Hepatic stellate cell (primary cell): ENCODE measurements around the gene GAK.
"Not testable (repeated sequence)": the region's sequence is repeated elsewhere in the genome, so short reads cannot be mapped to it uniquely, and the experiment has no call there.

Experiments
- DNase-seq: peaks from one replicate; pipeline ENCODE4 v3.0.0; 2011; ENCODE audit warnings: low spot score

The GAK gene

DNA sequence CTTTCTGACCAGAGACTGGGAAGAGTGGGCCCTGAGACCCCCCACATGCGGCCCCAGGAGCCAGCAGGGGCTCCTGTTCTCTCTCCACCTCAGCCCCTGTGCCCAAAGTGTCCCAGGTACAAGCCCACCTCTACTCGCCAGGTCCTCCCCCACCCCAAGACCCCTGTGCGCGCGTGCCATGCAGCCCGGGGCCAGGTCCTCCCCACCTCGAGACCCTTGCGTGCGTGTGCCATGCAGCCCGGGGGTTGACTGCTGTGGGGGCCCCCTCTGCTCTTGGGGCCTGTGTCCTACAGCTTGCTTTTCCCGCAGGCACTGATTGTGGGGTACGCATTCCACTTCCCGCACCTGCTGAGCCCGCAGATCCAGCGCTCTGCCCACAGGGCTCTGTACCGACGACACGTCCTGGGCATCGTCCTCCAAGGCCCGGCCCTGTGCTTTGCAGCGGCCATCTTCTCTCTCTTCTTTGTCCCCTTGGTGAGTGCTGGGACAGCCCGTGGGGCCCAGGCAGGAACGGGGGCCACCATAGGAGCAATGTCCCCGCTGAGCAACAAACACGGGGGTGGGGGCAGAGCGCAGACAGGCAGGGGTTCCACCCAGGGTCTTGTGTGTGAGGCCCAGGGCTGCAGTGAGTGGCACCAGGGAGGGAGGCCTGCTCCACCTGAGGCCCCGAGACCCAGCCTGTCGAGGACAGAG lies 20.9 kb upstream of the GAK start:
- DNase-seq: no peak

GRCh38 chr4:951594-952468 lies 19.7 kb upstream of the GAK start:
- no peak for DNase-seq

DNA sequence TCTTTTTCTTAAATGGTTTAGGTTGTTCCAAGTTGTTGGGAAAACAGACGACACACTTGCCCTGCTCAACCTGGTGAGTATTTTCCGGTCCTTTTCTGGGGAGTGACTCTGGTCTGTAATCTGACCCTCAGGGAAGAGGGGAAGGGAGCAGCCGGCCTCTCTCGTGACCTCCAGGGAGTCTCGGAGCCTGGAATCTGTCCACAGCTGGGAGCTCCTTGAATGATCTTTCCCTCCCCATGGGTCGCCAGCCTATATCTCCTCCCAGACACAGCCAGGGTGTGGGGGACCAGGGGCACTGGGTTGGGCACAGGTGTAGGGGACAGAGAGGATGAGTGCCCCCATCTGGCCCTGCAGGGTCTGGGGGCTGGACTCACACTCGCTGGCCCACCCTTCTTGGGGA lies 19.1 kb upstream of the GAK start:
- no peak for DNase-seq

DNA sequence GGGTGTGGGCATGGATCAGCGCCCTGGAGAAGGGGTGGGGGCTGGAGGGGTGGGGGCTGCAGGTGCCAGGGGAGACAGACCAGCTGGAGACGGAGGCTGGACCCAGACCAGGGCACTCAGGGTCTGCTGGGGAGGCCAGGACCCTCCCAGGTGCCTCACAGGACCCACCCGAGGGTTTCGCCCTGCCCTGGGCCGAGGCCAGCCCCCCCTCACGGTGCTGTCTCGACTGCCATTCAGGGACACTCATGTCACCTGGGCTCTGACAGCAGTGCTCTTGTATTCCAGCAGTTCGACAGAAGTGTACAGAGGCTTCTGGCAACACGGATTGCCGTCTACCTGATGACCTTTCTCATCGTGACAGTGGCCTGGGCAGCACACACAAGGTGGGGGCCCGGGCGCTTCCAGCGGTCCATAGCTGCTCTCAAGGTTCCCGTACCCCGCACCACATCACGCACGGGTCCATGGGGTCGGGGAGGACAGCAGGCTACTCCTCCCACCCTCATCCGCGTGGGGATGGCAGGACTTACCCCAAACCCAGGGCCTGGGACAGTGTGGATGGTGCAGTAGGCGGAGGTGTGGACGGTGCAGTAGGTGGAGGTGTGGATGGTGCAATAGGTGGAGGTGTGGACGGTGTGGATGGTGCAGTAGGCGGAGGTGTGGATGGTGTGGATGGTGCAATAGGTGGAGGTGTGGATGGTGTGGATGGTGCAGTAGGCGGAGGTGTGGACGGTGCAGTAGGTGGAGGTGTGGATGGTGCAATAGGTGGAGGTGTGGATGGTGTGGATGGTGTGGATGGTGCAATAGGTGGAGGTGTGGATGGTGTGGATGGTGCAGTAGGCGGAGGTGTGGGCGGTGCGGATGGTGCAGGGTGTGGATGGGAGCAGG lies 18.3 kb upstream of the GAK start:
- DNase-seq: no peak

- no peak for DNase-seq
Measured at GRCh38 chr4:949656-950055, 17.5 kb upstream of the GAK start.

DNA sequence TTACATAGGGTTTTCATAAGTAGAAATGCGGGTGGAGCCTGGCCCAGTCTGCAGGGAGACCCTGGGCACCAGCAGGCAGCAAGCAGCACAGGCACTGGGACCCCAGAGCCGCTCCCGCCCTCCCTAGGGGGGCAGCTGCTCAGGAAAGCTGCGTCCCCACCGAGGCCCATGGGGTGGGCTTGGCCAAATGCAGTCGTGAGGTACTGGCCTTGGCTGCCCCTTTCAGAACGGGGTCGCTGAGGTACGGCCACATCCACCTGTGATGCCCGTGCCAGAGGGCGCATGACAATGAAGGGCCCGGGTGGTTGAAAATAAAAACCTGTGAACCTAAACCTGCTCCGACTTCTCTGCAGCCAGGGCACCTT lies 16.8 kb upstream of the GAK start:
- no peak for DNase-seq

DNA sequence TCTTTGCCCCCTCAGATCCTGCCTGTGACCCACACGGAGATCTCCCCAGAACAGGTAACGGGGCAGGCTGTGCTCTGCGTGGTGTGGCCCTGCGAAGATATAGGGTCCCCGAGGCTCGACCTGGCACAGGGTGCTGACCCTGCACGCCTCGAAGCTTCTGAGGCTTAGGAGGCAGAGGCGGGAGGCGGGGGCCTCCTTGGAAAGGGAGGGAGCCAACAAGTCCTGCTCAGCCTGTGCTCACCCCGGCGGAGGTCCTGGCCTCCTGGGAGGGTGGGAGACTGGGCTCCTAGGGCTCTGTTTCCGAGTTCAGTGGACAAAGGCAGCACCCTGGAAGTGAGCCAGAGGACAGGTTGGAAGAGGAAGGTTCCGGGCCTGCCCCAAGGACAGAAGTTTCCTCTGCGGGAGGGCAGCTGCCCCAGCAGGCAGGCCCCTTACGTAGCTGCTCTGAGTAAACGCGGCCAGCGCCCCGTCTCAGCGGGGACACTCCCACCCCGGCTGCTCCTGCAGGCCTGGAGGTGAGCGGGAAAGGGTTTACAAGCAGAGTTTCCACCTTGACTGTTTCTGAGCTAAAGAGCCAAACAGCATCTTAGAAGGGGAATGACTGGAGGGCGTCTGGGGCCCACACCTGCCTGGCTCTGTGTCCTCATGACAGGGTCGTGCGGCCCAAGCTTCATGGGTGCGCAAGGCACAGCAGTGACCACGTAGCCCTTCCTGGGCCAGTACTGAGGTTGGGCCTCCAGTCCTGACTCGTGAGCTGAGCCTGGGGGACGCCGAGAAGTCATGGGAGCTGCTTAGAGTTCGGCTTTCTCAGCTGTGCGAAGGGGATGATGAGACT lies 16.2 kb upstream of the GAK start:
- no peak for DNase-seq

DNA sequence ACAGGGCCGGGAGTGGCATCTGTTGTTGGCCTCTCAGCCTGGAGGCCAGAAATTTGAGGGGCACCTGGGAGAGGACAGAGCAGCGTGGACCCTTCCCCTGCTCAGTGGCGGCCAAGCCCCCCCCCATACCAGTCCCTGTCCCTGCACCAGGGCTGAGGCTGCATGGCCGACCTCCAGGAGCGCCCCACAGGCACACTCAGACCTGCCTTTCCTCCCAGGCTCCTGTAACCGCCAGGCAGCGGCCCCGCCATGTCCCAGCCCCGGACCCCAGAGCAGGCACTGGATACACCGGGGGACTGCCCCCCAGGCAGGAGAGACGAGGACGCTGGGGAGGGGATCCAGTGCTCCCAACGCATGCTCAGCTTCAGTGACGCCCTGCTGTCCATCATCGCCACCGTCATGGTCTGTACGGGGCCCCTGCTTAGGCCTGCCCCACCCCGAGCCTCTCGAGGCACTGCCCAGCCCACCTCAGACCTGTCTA lies 15.4 kb upstream of the GAK start:
- DNase-seq: no peak

- DNase-seq: no peak
Measured at GRCh38 chr4:946517-947471, 14.7 kb upstream of the GAK start.

GRCh38 chr4:946103-946450 lies 14.0 kb upstream of the GAK start:
- no peak for DNase-seq

DNA sequence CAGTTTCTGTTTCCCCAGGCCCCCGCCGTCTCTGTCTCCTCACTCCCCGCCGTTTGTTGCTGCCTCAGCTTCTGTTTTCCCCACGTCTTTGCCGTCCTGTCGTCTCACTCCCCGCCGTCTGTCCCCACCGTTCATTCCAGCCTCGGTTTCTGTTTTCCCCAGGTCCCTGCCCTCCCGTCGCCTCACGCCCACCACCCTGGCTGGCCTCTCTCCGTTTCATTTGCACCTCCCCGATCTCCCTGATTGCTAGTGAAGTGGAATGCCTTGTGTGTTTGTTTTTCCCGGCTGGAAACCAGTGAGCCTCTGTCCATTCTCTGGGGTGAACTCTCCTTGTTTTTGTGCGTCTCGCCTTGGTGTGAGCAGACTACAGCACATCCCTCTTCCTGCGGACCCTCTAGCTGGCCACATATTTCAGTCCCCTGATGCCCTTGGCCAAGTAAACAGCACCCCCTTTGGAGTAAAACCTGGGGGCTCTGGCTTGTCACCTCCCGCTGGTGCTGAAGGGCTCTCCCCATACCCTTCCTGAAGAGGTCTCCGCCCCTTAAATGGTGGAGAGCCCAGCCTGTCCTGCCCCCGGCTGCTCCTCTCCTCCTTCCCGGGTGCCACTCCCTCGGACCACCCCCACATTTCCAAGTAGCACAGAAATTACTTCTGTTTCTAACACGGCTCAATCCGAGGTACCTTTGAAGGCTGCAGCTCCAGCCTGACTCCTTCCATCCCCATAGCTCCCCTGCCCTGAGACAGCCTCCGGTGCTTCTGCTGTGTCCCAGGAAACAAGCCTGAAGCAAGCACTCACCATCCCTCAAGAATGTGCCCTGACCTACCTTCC lies 13.4 kb upstream of the GAK start:
- no peak for DNase-seq

DNA sequence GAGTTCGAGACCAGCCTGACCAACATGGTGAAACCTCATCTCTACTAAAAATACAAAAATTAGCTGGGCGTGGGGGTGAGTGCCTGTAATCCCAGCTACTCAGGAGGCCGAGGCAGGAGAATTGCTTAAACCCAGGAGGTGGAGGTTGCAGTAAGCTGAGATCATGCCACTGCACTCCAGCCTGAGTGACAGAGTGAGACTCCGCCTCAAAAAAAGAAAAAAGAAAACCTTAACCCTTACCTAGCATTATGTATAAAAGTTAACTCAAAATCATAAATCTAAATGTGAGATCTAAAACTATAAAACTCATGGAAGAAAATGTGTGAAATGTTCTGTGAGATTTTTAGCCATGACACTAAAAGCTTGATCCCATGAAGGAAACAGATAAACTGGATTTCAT lies 7.4 kb upstream of the GAK start:
- DNase-seq: not testable (repeated sequence)

DNA sequence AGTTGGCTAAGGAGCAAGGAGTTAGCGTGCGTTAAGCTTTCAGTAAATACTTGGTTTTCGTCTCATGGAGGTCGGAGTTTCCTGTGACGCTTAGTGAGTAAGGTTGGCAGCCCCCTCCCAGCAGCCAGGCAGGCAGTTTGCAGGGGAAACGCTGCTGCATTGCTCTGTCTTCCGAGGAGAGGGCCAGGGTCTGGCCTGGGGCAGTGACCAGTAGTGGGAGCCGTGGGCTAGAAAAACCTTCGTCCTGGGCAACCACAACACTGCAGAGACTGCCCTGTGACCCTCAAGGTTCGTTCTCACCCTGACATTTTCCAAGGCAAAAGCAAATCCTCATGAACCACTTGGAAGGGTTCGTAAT lies 576 bp upstream of the GAK start:
- DNase-seq: no peak

GRCh38 chr4:931194-931959 lies 739 bp downstream of the GAK start:
- peak; percentile 85 for DNase-seq

- DNase-seq: no peak
Measured at GRCh38 chr4:930827-931193, 1.3 kb downstream of the GAK start.

GRCh38 chr4:930028-930551 lies 2.0 kb downstream of the GAK start:
- no peak for DNase-seq

DNA sequence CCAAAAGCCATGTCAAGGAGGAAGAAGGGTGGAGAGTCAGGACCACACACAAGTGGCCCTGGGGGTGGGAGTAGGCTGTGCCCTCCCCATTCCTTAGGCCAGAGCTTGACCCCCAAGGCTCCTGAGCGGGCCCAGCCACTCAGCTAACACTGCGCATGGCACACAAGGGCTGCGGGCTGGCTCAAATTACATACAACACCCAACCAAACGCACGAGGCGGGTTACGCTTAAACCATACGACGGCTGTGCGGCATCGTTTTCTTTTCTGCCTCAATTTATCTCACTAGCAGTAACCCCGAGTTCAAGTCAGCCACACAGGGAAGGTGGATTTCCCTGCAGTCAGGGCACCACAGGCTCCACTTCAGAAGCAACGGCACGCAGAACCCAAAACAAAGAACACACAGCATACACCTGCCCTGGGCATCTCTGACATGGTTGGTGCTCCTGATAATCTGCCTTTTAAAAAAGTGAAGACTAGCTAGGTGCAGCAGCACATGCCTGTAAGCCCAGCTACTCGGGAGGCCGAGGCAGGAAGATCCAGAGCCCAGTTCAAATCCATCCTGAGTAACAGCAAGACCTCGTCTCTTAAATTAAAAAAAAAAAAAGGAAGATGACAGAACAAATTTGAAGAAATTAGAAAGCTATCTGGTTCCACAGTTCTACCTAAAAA lies 2.9 kb downstream of the GAK start:
- no peak for DNase-seq

DNA sequence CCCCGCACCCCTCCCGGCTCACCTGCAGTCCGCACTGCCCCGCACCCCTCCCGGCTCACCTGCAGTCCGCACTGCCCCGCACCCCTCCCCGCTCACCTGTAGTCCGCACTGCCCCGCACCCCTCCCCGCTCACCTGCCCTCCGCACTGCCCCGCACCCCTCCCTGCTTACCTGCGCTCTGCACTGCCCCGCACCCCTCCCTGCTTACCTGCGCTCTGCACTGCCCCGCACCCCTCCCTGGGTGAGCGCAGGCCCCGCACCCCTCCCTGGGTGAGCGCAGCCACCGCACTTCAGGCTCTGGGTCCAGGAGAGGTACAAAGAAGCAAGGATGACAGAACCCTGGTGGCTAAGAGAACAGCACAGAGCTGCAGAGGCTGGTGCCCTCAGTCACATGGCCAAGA lies 4.5 kb downstream of the GAK start:
- not testable (repeated sequence) for DNase-seq
